ENCODE results near the gene ST6GALNAC3.
"Not testable (repeated sequence)": the region's sequence is repeated elsewhere in the genome, so short reads cannot be mapped to it uniquely, and the experiment has no call there.

The ST6GALNAC3 gene

GRCh38 chr1:76109901-76110560 lies 35.5 kb downstream of the ST6GALNAC3 start:
- DNase-seq: no peak

GRCh38 chr1:76110666-76111065 lies 36.1 kb downstream of the ST6GALNAC3 start:
- no peak for DNase-seq

GRCh38 chr1:76112321-76112720 lies 37.8 kb downstream of the ST6GALNAC3 start:
- not testable (repeated sequence) for DNase-seq

GRCh38 chr1:76113446-76113845 lies 38.9 kb downstream of the ST6GALNAC3 start:
- DNase-seq: no peak

GRCh38 chr1:76115171-76115570 lies 40.6 kb downstream of the ST6GALNAC3 start:
- DNase-seq: no peak

GRCh38 chr1:76121850-76122249 lies 47.3 kb downstream of the ST6GALNAC3 start:
- DNase-seq: no peak

- DNase-seq: no peak
These were observed 47.7 kb downstream of the ST6GALNAC3 start for GRCh38 chr1:76122271-76122670.

GRCh38 chr1:76123411-76124064 lies 49.0 kb downstream of the ST6GALNAC3 start:
- not testable (repeated sequence) for DNase-seq

- no peak for DNase-seq
These were observed 49.6 kb downstream of the ST6GALNAC3 start for GRCh38 chr1:76124196-76124595.

- peak; percentile 25 for DNase-seq
These were observed 51.1 kb downstream of the ST6GALNAC3 start for GRCh38 chr1:76125473-76126219.

GRCh38 chr1:76128096-76128495 lies 53.5 kb downstream of the ST6GALNAC3 start:
- DNase-seq: no peak

GRCh38 chr1:76129731-76130130 lies 55.2 kb downstream of the ST6GALNAC3 start:
- no peak for DNase-seq

- no peak for DNase-seq
These were observed 56.4 kb downstream of the ST6GALNAC3 start for GRCh38 chr1:76130992-76131391.

GRCh38 chr1:76133977-76134376 lies 59.4 kb downstream of the ST6GALNAC3 start:
- DNase-seq: no peak

GRCh38 chr1:76135835-76136234 lies 61.3 kb downstream of the ST6GALNAC3 start:
- no peak for DNase-seq

GRCh38 chr1:76136894-76137293 lies 62.3 kb downstream of the ST6GALNAC3 start:
- no peak for DNase-seq

GRCh38 chr1:76137746-76138145 lies 63.2 kb downstream of the ST6GALNAC3 start:
- no peak for DNase-seq

GRCh38 chr1:76138217-76138616 lies 63.7 kb downstream of the ST6GALNAC3 start:
- no peak for DNase-seq

GRCh38 chr1:76140227-76140626 lies 65.7 kb downstream of the ST6GALNAC3 start:
- no peak for DNase-seq

- no peak for DNase-seq
These were observed 67.4 kb downstream of the ST6GALNAC3 start for GRCh38 chr1:76141929-76142328.

GRCh38 chr1:76142771-76143540 lies 68.4 kb downstream of the ST6GALNAC3 start:
- DNase-seq: no peak

GRCh38 chr1:76144247-76144646 lies 69.7 kb downstream of the ST6GALNAC3 start:
- no peak for DNase-seq

GRCh38 chr1:76145332-76145731 lies 70.8 kb downstream of the ST6GALNAC3 start:
- DNase-seq: no peak

Measured in midbrain (tissue), 1 donor.